DND-41 (cell line): ENCODE results near the gene CLMP.

Experiments used
- CTCF ChIP-seq: IDR thresholded peaks from 2 replicates; pipeline ENCODE4 v1.5.1; 2012; ENCODE audit warnings: borderline replicate concordance, low read length, moderate library complexity, mild to moderate bottlenecking; ENCODE audit not compliant: poor library complexity, severe bottlenecking; ENCODE audit errors: extremely low read depth
- EZH2 ChIP-seq: IDR thresholded peaks from 3 replicates; pipeline ENCODE4 v1.6.1; 2012; ENCODE audit warnings: borderline replicate concordance, low read depth, mild to moderate bottlenecking, moderate library complexity, low read length, inconsistent platforms; ENCODE audit not compliant: severe bottlenecking

GRCh38 chr11:123061403-123062157 is 133.5 kb downstream of the CLMP start, which contains the start of gene HSPA8:
- TF ChIP-seq EZH2 (no peak), CTCF (no peak)
